Left cardiac atrium (tissue), 4 donors: ENCODE data around the gene RFPL3. TPM values are rescaled to one million over a fixed set of nuclear protein-coding genes. Genes with fewer than 3 reads are reported as not detected.

Experiments used
- ATAC-seq, 2 donors: fragments of 200-7000 bp; cut with Tn5 transposase; one replicate each; pipeline ENCODE4 v1.9.1; 2020; ENCODE audit warnings: mild to moderate bottlenecking in 2 of 2, moderate library complexity in 2 of 2
- DNase-seq: peaks from one replicate; pipeline ENCODE4 v3.0.0-alpha.2; 2020
- intact Hi-C, 2 donors: fragments of 100-400 bp; cut with DNase I; formaldehyde crosslinking; loops; one replicate each; pipeline versions ENCODE4 v1.14.1 to v1.15.1; 2022 to 2023
- total RNA-seq, 2 donors: library from RNA; stranded (reverse); fragmentation: NEBNext Ultra II Directional; extraction: Animal tissue kit (Norgen Biotek cat#: 25700); gene quantifications; one replicate each; pipeline ENCODE4 v1.2.1, GENCODE V29; 2021
- donor health status: DM: no; HTN: yes; CAD: no.
- donor health status: DM: no; HTN: yes; CAD: no; lungs with severe emphysema.
- donor health status: DM: yes; HTN: yes; CAD: no.
- donor health status: Dilated cardiomyopathy.

The RFPL3 gene
- total RNA-seq, 2 donors from 2014 or later: not detected

GRCh38 chr22:32401486-32401885 lies 43.8 kb downstream of the RFPL3 start:
- intact Hi-C loops: no loop called here
- DNase-seq (no peak), ATAC-seq (no peak)

DNA sequence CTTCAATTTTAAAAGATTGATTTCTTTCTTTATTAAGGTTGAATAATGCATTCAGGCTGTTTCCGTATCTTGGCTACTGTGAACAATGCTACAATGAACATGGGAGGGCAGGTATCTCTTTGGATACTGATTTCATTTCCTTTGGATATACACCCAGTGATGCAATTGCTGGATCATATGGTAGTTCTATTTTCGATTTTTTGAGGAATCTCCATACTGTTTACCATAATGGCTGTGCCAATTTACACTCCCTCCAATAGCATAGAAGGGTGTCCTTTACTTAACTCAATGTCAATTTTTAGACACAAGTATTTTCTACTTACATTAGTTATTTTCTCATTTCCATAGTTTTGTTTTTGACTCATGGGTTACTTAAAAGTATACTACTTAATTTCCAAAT lies 46.4 kb downstream of the RFPL3 start:
- intact Hi-C loops: no loop called here
- DNase-seq (no peak), ATAC-seq (no peak)

- DNase-seq (no peak), ATAC-seq (no peak)
- intact Hi-C loops: no loop called here
These were observed 49.6 kb downstream of the RFPL3 start for GRCh38 chr22:32407312-32407711.

- no peak for DNase-seq
- intact Hi-C loops: no loop called here
- no peak for ATAC-seq
These were observed 50.3 kb downstream of the RFPL3 start for GRCh38 chr22:32407936-32408335.

DNA sequence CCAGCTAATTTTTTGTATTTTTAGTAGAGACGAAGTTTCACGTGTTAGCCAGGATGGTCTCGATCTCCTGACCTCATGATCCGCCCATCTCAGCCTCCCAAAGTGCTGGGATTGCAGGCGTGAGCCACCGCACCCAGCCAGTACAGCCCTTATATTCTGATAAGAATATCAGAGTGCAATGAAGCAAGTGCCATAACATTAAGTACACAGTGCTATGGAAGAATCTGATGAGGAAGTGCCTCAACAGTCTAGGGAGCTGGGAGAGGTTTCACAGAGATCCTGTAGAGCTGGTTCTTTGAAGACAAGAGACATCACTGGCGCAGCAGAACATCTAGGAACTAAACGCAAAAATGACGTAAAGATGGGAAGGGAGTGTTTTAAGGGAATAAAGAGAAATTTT lies 52.3 kb downstream of the RFPL3 start:
- ATAC-seq: no peak
- no peak for DNase-seq
- intact Hi-C loops: loop anchor here in 1 of 2 donors (5.0 kb wide), 1 partner anchor 62 kb away; the partner anchor contains the start of gene FBXO7

GRCh38 chr22:32410459-32410858 lies 52.8 kb downstream of the RFPL3 start:
- intact Hi-C loops: loop anchor here in 1 of 2 donors (5.0 kb wide), 1 partner anchor 62 kb away; the partner anchor contains the start of gene FBXO7
- ATAC-seq (no peak), DNase-seq (no peak)

Other genes with a start within 250 kb of the RFPL3 start
- gene C22orf42, start 198.6 kb upstream of the RFPL3 start, total RNA-seq: not detected
- gene RFPL2, start 152.8 kb upstream of the RFPL3 start, total RNA-seq: under 1 TPM in 1 of 2 donors, not detected in 1; 0.12 TPM
- gene SLC5A4, start 102.5 kb upstream of the RFPL3 start, total RNA-seq: under 1 TPM in 1 of 2 donors, not detected in 1; 0.31 TPM
- 10 to 100 TPM; 40.6 to 50.3 TPM for gene RTCB, start 54.4 kb downstream of the RFPL3 start, total RNA-seq
- not detected for gene BPIFC, start 106.6 kb downstream of the RFPL3 start, total RNA-seq
- gene FBXO7, start 116.9 kb downstream of the RFPL3 start, total RNA-seq: 10 to 100 TPM; 40.0 to 48.4 TPM